ENCODE results near the gene MEIOSIN. TPM values are rescaled to one million over a fixed set of nuclear protein-coding genes. Genes with fewer than 3 reads are reported as not detected.

Gene MEIOSIN
- total RNA-seq, 4 donors from 2014 or later: not detected

GRCh38 chr19:45785097-45785496 lies 51.9 kb downstream of the MEIOSIN start:
- Histone ChIP-seq H3K4me1 (peaks cover 6 to 17% of the 10 kb centered on the region in 2 donors), H3K4me3 (no peak overlapping the region), H3K9me3 (no peaks in the 10 kb centered on the region), H3K27ac (peak overlapping the region; percentile 93 to 97), H3K27me3 (no peaks in the 10 kb centered on the region), H3K36me3 (no peaks in the 10 kb centered on the region)
- TF ChIP-seq POLR2A (IDR thresholded peaks at IDR 0.05) (no peak), CTCF (IDR thresholded peaks at IDR 0.05) (no peak)
- no peak for DNase-seq
- intact Hi-C loops (cut with DNase I; ENCODE audit: low total_unique reads): no loop called here

- H3K27me3 ChIP-seq: no peaks in the 10 kb centered on the region
- peaks cover 0 to 17% of the 10 kb centered on the region in 2 donors for H3K4me1 ChIP-seq
- H3K27ac ChIP-seq: peak overlapping the region in 1 of 2 donors; percentile 97
- no peak overlapping the region for H3K4me3 ChIP-seq
- intact Hi-C loops (cut with DNase I; ENCODE audit: low total_unique reads): no loop called here
- no peak for DNase-seq
- no peaks in the 10 kb centered on the region for H3K9me3 ChIP-seq
- no peaks in the 10 kb centered on the region for H3K36me3 ChIP-seq
- TF ChIP-seq CTCF (IDR thresholded peaks at IDR 0.05): no peak
- TF ChIP-seq POLR2A (IDR thresholded peaks at IDR 0.05): no peak
Measured at GRCh38 chr19:45785781-45786532, 52.7 kb downstream of the MEIOSIN start.

GRCh38 chr19:45786533-45786894 lies 53.3 kb downstream of the MEIOSIN start:
- Histone ChIP-seq H3K27me3 (no peaks in the 10 kb centered on the region), H3K27ac (no peak overlapping the region)
- TF ChIP-seq POLR2A (IDR thresholded peaks at IDR 0.05): no peak

GRCh38 chr19:45789035-45789786 lies 56.0 kb downstream of the MEIOSIN start:
- intact Hi-C loops (cut with DNase I; ENCODE audit: low total_unique reads): no loop called here
- Histone ChIP-seq H3K36me3 (no peaks in the 10 kb centered on the region), H3K27ac (no peak overlapping the region), H3K4me1 (peaks cover 0 to 15% of the 10 kb centered on the region in 2 donors), H3K27me3 (no peaks in the 10 kb centered on the region), H3K4me3 (no peak overlapping the region), H3K9me3 (no peaks in the 10 kb centered on the region)
- DNase-seq: no peak
- TF ChIP-seq CTCF (IDR thresholded peaks at IDR 0.05) (no peak), POLR2A (IDR thresholded peaks at IDR 0.05) (no peak)

More at GRCh38 chr19:45786533-45786894, 53.3 kb downstream of the MEIOSIN start:
- H3K4me3 ChIP-seq: no peak overlapping the region
- H3K9me3 ChIP-seq: no peaks in the 10 kb centered on the region
- H3K36me3 ChIP-seq: no peaks in the 10 kb centered on the region
- H3K4me1 ChIP-seq: peaks cover 0 to 19% of the 10 kb centered on the region in 2 donors
- DNase-seq: no peak
- intact Hi-C loops (cut with DNase I; ENCODE audit: low total_unique reads): no loop called here

- H3K9me3 ChIP-seq: no peaks in the 10 kb centered on the region
- H3K27me3 ChIP-seq: no peaks in the 10 kb centered on the region
- H3K36me3 ChIP-seq: no peaks in the 10 kb centered on the region
- no peak overlapping the region for H3K27ac ChIP-seq
- H3K4me3 ChIP-seq: no peak overlapping the region
- intact Hi-C loops (cut with DNase I; ENCODE audit: low total_unique reads): no loop called here
- peaks cover 0 to 4% of the 10 kb centered on the region in 2 donors for H3K4me1 ChIP-seq
- DNase-seq: no peak
- TF ChIP-seq CTCF (IDR thresholded peaks at IDR 0.05): no peak
- no peak for TF ChIP-seq POLR2A (IDR thresholded peaks at IDR 0.05)
Measured at GRCh38 chr19:45790942-45791341, 57.7 kb downstream of the MEIOSIN start.

All from uterus (tissue), 4 donors.